ENCODE results near the gene MYD88.

Gene MYD88

DNA sequence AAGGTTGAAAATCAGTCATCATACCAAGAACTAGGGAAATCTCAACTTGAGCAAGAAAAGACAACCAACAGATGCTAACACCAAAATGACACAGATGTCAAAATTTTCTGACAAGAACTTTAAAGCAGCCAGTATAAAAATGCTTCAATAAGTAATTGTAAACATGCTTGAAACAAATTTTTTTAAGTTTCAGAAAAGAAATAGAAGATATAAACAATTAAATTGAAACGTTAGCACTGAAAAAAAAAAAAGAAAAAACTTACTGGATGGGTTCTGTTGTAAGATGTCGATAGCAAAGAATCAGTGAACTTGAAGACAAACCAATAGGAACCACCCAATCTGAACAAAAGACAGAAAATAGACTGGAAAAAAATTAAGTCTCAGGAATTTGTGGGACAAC, 8.0 kb downstream of the MYD88 start:
- no peak overlapping the region for H3K27ac ChIP-seq (ENCODE audit: low read length)
- no peaks in the 10 kb centered on the region for H3K27me3 ChIP-seq (ENCODE audit: control insufficient read depth, insufficient read depth, low read length)
- WGBS (ENCODE audit: insufficient coverage, insufficient read length): no CpG with 5 or more reads among the region's 2 CpGs
- H3K36me3 ChIP-seq (ENCODE audit: control insufficient read depth, insufficient read depth, low read length): peaks cover 2% of the 10 kb centered on the region; the same call in 1 of the 2 replicates
- no peak for DNase-seq (ENCODE audit: low read depth, low spot score)
- H3K4me1 ChIP-seq (ENCODE audit: control insufficient read depth, insufficient read depth, low read length): no peaks in the 10 kb centered on the region
- H3K4me3 ChIP-seq (ENCODE audit: low read length): no peak overlapping the region
- no peaks in the 10 kb centered on the region for H3K9me3 ChIP-seq (ENCODE audit: control insufficient read depth, insufficient read depth, low read length)

DNA sequence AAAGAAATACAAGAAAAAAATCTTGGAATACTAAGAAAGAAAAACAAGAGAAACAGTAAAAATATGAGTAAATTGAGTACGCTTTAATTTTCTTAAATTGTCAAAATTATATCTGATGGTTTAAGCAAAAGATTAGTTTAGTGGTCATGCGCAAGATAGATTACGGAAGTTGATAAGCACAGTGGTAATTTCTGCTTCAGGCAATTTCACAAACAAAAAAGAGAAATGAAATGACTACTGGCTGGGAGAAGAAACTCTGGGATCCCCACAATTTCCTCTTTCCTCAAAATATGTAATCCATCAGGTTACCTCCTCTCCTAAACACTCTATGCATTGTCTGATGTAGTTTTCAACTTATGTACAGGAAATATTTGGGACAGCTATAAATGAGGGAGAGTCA, 9.0 kb downstream of the MYD88 start:
- no peak overlapping the region for H3K4me3 ChIP-seq (ENCODE audit: low read length)
- no CpG with 5 or more reads among the region's 3 CpGs for WGBS (ENCODE audit: insufficient coverage, insufficient read length)
- no peaks in the 10 kb centered on the region for H3K4me1 ChIP-seq (ENCODE audit: control insufficient read depth, insufficient read depth, low read length)
- no peak overlapping the region for H3K27ac ChIP-seq (ENCODE audit: low read length)
- no peaks in the 10 kb centered on the region for H3K27me3 ChIP-seq (ENCODE audit: control insufficient read depth, insufficient read depth, low read length)
- H3K9me3 ChIP-seq (ENCODE audit: control insufficient read depth, insufficient read depth, low read length): no peaks in the 10 kb centered on the region
- no peak for DNase-seq (ENCODE audit: low read depth, low spot score)
- no peaks in the 10 kb centered on the region for H3K36me3 ChIP-seq (ENCODE audit: control insufficient read depth, insufficient read depth, low read length)

DNA sequence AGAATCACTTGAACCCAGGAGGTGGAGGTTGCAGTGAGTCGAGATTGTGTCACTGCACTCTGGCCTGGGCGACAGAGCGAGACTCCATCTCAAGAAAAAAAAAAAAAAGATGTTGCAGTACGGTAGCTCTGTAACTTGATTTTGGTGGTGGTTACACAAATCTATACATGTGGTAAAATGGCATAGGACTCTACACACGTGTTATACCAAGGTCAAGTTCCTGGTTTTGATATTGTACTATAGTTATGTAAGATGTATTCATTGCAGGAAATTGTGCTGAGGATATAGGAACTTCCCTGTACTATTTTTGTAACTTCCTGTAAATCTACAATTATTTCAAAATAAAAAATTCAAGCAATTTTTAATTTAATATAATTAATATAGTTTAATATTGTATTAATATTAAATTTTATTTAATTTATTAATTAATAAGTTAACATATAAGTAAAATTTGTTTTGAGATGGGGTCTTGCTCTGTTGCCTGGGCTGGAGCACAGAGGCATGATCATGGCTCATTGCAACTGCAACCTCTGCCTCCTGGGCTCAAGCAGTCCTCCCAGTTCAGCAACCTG, 9.9 kb downstream of the MYD88 start:
- Histone ChIP-seq H3K4me1 (ENCODE audit: control insufficient read depth, insufficient read depth, low read length) (no peaks in the 10 kb centered on the region), H3K4me3 (ENCODE audit: low read length) (no peak overlapping the region), H3K27ac (ENCODE audit: low read length) (no peak overlapping the region), H3K9me3 (ENCODE audit: control insufficient read depth, insufficient read depth, low read length) (no peaks in the 10 kb centered on the region), H3K36me3 (ENCODE audit: control insufficient read depth, insufficient read depth, low read length) (no peaks in the 10 kb centered on the region), H3K27me3 (ENCODE audit: control insufficient read depth, insufficient read depth, low read length) (no peaks in the 10 kb centered on the region)
- WGBS (ENCODE audit: insufficient coverage, insufficient read length): no CpG with 5 or more reads among the region's 5 CpGs
- no peak for DNase-seq (ENCODE audit: low read depth, low spot score)

- Histone ChIP-seq H3K4me1 (ENCODE audit: control insufficient read depth, insufficient read depth, low read length) (no peaks in the 10 kb centered on the region), H3K4me3 (ENCODE audit: low read length) (no peak overlapping the region), H3K27ac (ENCODE audit: low read length) (no peak overlapping the region), H3K9me3 (ENCODE audit: control insufficient read depth, insufficient read depth, low read length) (no peaks in the 10 kb centered on the region), H3K27me3 (ENCODE audit: control insufficient read depth, insufficient read depth, low read length) (no peaks in the 10 kb centered on the region), H3K36me3 (ENCODE audit: control insufficient read depth, insufficient read depth, low read length) (no peaks in the 10 kb centered on the region)
- no peak for DNase-seq (ENCODE audit: low read depth, low spot score)
- 100% methylated on average over 2 of the region's 3 CpGs for WGBS (ENCODE audit: insufficient coverage, insufficient read length)
Measured at GRCh38 chr3:38149708-38150107, 11.2 kb downstream of the MYD88 start.

DNA sequence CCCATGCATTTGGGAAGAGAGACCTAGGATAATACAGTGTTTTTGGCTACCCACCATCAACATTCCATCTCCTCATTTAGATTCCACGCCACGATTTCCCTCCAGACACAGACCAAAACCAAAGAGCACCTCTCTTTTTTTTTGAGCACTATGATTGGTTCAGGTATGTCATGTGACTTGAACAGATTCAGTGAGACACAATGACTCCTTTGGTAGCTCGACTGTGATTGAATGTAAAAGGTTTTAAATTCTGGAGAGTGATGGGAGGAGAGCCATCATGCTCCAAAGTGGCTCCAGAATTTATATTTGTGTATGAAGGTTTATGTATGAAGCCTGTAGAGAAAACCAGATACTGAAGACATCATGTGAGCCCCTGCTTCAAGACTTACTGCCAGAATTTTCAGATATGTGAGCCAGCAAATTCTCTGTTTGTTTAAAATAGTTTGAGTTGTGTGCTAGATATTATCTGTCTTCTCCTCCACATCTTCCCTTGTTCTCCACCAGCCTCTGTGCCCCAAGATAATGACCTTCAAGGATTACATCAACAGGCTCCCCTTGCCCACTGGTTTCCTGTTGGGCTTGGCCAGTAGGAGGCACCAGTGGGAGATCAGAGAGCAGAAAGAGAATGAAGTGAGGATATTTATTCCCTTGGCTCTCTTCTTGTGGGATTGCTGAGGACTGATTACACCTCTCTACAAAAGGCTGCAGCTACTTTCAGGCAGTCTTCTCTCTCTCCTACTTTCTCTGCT, 12.5 kb downstream of the MYD88 start:
- Histone ChIP-seq H3K27me3 (ENCODE audit: control insufficient read depth, insufficient read depth, low read length) (no peaks in the 10 kb centered on the region), H3K4me1 (ENCODE audit: control insufficient read depth, insufficient read depth, low read length) (no peaks in the 10 kb centered on the region), H3K27ac (ENCODE audit: low read length) (no peak overlapping the region), H3K9me3 (ENCODE audit: control insufficient read depth, insufficient read depth, low read length) (no peaks in the 10 kb centered on the region), H3K36me3 (ENCODE audit: control insufficient read depth, insufficient read depth, low read length) (no peaks in the 10 kb centered on the region), H3K4me3 (ENCODE audit: low read length) (no peak overlapping the region)
- DNase-seq (ENCODE audit: low read depth, low spot score): no peak
- WGBS (ENCODE audit: insufficient coverage, insufficient read length): no CpG with 5 or more reads among the region's 3 CpGs

GRCh38 chr3:38151667-38152265, 13.3 kb downstream of the MYD88 start:
- no peak overlapping the region for H3K27ac ChIP-seq (ENCODE audit: low read length)
- H3K36me3 ChIP-seq (ENCODE audit: control insufficient read depth, insufficient read depth, low read length): no peaks in the 10 kb centered on the region
- no peaks in the 10 kb centered on the region for H3K27me3 ChIP-seq (ENCODE audit: control insufficient read depth, insufficient read depth, low read length)
- no peak for DNase-seq (ENCODE audit: low read depth, low spot score)
- no peaks in the 10 kb centered on the region for H3K9me3 ChIP-seq (ENCODE audit: control insufficient read depth, insufficient read depth, low read length)
- no peaks in the 10 kb centered on the region for H3K4me1 ChIP-seq (ENCODE audit: control insufficient read depth, insufficient read depth, low read length)
- WGBS (ENCODE audit: insufficient coverage, insufficient read length): no CpG with 5 or more reads among the region's 3 CpGs
- H3K4me3 ChIP-seq (ENCODE audit: low read length): no peak overlapping the region

DNA sequence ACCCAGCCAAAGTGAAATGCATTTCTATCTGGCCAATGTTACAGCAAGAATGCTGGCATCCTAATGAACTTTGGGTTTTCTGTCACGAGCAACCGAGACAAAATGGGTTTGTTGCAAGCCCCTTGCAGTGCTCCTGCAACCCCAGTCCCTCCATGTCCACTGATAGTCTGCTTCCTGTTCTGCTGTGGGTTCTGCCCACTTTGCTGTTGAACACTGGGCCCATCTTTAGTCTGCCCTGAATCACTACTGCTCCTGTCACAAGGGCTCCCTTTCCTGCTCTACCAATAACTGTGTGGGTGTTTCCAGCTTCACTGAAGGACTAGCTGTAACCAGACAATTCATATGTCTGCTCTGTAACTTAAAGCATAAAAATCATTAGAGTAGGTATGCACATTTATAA, 14.1 kb downstream of the MYD88 start:
- H3K4me1 ChIP-seq (ENCODE audit: control insufficient read depth, insufficient read depth, low read length): no peaks in the 10 kb centered on the region
- no CpG with 5 or more reads among the region's 2 CpGs for WGBS (ENCODE audit: insufficient coverage, insufficient read length)
- DNase-seq (ENCODE audit: low read depth, low spot score): no peak
- H3K27ac ChIP-seq (ENCODE audit: low read length): no peak overlapping the region
- H3K4me3 ChIP-seq (ENCODE audit: low read length): no peak overlapping the region
- no peaks in the 10 kb centered on the region for H3K36me3 ChIP-seq (ENCODE audit: control insufficient read depth, insufficient read depth, low read length)
- H3K27me3 ChIP-seq (ENCODE audit: control insufficient read depth, insufficient read depth, low read length): no peaks in the 10 kb centered on the region
- H3K9me3 ChIP-seq (ENCODE audit: control insufficient read depth, insufficient read depth, low read length): no peaks in the 10 kb centered on the region

DNA sequence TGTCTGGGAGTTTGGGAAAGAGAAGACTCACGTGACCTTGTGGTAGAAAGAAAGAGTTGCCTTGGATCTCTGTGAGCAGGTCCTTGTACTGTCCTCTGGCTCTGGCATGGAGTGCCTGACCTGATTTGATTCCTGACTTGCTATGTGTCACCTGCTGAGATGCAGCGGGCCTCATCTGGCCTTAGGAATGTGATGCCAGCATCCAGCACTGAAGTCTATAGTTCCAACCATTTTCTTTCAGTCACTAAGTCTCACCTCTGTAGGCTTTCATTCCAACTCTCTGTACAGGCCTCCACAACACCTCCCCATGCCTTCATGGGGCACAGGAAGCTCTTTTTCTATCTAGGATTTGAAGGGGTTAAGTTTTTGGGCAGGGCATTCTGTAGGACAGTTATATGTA, 14.8 kb downstream of the MYD88 start:
- Histone ChIP-seq H3K36me3 (ENCODE audit: control insufficient read depth, insufficient read depth, low read length) (no peaks in the 10 kb centered on the region), H3K27me3 (ENCODE audit: control insufficient read depth, insufficient read depth, low read length) (no peaks in the 10 kb centered on the region), H3K27ac (ENCODE audit: low read length) (no peak overlapping the region), H3K9me3 (ENCODE audit: control insufficient read depth, insufficient read depth, low read length) (no peaks in the 10 kb centered on the region), H3K4me1 (ENCODE audit: control insufficient read depth, insufficient read depth, low read length) (no peaks in the 10 kb centered on the region), H3K4me3 (ENCODE audit: low read length) (no peak overlapping the region)
- no CpG with 5 or more reads among the region's 2 CpGs for WGBS (ENCODE audit: insufficient coverage, insufficient read length)
- DNase-seq (ENCODE audit: low read depth, low spot score): no peak

DNA sequence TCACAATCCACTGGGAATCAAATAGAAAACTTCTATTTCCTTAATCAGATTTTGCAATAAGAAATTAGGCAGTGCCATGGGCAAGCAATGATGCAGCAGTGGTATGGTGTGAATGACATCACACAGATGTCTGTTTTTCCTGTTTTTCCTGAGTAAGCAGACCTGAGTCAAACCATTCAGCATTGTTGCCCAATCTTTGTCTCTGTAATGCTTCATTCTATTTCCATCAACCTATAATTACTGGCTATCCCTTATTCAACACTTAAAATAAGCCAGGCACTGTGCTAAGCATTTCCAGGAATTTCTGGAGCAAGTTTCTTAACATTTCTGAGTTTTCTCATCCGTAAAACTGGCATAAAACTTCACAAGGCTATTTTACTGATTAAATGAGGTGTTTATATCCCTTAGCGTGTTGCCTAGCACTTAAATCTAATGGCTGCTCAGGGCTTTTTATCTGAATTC, 15.6 kb downstream of the MYD88 start:
- Histone ChIP-seq H3K9me3 (ENCODE audit: control insufficient read depth, insufficient read depth, low read length) (no peaks in the 10 kb centered on the region), H3K36me3 (ENCODE audit: control insufficient read depth, insufficient read depth, low read length) (no peaks in the 10 kb centered on the region), H3K4me3 (ENCODE audit: low read length) (no peak overlapping the region), H3K27ac (ENCODE audit: low read length) (no peak overlapping the region), H3K27me3 (ENCODE audit: control insufficient read depth, insufficient read depth, low read length) (no peaks in the 10 kb centered on the region), H3K4me1 (ENCODE audit: control insufficient read depth, insufficient read depth, low read length) (no peaks in the 10 kb centered on the region)
- DNase-seq (ENCODE audit: low read depth, low spot score): no peak
- no CpG with 5 or more reads among the region's 2 CpGs for WGBS (ENCODE audit: insufficient coverage, insufficient read length)

- Histone ChIP-seq H3K4me3 (ENCODE audit: low read length) (no peak overlapping the region), H3K9me3 (ENCODE audit: control insufficient read depth, insufficient read depth, low read length) (no peaks in the 10 kb centered on the region), H3K27ac (ENCODE audit: low read length) (no peak overlapping the region), H3K4me1 (ENCODE audit: control insufficient read depth, insufficient read depth, low read length) (no peaks in the 10 kb centered on the region), H3K36me3 (ENCODE audit: control insufficient read depth, insufficient read depth, low read length) (no peaks in the 10 kb centered on the region), H3K27me3 (ENCODE audit: control insufficient read depth, insufficient read depth, low read length) (no peaks in the 10 kb centered on the region)
- WGBS (ENCODE audit: insufficient coverage, insufficient read length): no CpG with 5 or more reads among the region's 2 CpGs
- DNase-seq (ENCODE audit: low read depth, low spot score): no peak
Measured at GRCh38 chr3:38154625-38155255, 16.3 kb downstream of the MYD88 start.

Measured in iPS DF 6.9 (cell line).